DMS 273 treated with DMSO at 0.1 percent for 48 hours (cell line): Measurements from ENCODE around the gene PAIP1.
A peak's percentile ranks its signal among the peaks of the same experiment; 100 is the strongest.
"Not testable (repeated sequence)": the region's sequence is repeated elsewhere in the genome, so short reads cannot be mapped to it uniquely, and the experiment has no call there.

ENCODE experiments used
- DNase-seq: peaks from one replicate; lab custom pipeline; 2025; lab: John Stamatoyannopoulos, UW

The PAIP1 gene

GRCh38 chr5:43520615-43521014 is 36.3 kb downstream of the PAIP1 start:
- no peak for DNase-seq

- DNase-seq: no peak
Measured at GRCh38 chr5:43515678-43516048, 41.2 kb downstream of the PAIP1 start.

GRCh38 chr5:43514816-43515677 is 41.8 kb downstream of the PAIP1 start, which contains the start of gene C5orf34:
TSS of gene C5orf34 (minus strand) at chr5:43515148. CDS start at chr5:43509339, 5,809 bp downstream.
- DNase-seq: peak; percentile 94

DNA sequence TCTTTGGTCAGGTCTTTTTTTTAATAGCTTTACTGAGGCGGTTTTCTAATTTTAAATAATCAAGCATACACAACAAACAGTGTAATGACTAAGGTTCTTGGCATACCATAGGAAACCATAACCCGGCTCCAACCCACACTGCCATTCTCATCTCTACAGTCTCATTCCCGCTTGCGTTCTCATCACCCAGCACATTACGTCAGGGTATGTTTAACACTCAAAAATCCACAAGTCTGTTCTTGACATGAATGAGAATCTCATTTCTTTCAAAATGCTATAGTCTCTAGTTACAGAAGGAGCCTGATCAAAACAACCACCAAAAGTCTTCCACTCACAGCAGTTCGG is 42.4 kb downstream of the PAIP1 start:
- no peak for DNase-seq

DNA sequence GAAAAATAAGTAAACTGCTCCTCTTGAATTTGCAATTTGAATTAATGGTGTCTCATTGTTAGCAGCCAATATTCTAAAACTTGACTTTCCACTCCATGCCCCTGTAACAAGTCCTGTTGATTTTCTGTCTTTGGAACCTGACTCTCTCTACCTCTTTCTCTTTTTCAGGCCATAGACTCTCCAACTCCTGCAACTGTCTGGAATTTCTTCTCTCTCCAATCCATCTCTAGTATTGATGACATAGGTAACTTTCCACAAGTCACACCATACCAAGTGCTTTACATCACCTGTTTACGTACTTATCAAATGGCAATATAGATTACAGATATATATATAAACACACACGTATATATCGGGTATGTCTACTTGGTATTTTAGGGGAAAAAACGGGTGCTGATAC is 42.9 kb downstream of the PAIP1 start:
- no peak for DNase-seq

DNA sequence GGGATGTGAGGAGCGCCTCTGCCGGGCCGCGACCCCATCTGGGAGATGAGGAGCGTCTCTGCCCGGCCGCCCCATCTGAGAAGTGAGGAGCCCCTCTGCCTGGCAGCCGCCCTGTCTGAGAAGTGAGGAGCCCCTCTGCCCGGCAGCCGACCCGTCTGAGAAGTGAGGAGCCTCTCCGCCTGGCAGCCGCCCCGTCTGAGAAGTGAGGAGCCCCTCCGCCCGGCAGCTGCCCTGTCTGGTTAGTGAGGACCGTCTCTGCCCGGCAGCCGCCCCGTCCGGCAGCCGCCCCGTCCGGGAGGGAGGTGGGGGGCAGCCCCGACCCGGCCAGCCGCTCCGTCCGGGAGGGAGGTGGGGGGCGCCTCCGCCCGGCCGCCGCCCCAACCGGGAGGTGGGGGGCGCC is 45.8 kb downstream of the PAIP1 start:
- not testable (repeated sequence) for DNase-seq

DNA sequence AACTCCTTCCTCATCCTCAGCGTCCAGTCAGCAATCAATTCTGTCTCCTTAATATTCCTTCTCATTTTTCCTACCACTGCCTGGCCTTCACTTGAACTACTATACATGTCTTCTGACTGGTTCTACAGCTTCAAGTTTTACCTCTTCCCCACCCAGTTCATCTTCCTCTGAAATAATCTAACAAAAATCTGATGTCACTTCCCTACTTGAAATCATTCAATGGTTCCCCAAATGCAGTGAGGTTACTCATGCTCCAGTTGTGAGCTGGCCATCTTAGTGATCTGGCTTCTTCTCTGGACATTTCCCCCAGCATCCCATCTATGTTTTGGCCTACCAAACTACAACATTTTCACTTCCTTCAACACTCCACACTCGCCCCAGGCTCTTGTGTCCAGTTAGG is 58.3 kb downstream of the PAIP1 start:
- no peak for DNase-seq

GRCh38 chr5:43497311-43498104 is 59.4 kb downstream of the PAIP1 start:
- no peak for DNase-seq

DNA sequence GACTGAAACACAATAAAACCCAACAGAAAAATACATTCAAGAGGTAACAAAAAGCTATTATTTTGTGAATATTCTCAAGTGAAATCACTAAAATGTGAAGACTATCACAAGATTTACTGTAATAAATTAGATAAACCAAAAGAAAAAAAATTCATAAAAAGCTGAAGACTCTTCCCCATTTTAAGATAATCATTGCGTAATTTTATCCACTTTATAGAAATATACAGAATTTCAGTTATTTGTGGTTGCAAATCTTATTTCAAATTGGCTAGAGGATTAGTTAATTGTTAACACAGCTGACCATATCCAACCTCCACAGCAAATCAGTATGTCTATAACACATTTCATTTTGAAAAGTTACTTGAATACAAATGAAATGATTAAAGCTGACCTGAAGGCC is 65.6 kb downstream of the PAIP1 start:
- no peak for DNase-seq

DNA sequence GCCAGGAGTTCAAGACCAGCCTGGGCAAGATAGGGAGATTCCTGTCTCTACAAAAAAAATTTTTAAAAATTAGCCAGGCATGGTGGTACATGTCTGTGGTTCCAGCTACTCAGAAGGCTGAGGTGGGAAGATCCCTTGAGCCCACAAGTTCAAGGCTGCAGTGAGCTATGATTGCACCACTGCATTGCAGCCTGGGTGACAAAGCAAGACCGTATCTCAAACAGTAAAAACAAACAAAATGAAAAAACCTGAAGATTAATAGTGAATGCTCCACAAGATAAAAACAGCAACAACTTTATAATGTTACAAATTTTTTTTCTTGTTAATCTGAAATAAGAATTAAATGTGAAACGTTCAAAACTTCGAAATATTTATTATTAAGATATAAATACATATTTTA is 70.5 kb downstream of the PAIP1 start:
- no peak for DNase-seq

DNA sequence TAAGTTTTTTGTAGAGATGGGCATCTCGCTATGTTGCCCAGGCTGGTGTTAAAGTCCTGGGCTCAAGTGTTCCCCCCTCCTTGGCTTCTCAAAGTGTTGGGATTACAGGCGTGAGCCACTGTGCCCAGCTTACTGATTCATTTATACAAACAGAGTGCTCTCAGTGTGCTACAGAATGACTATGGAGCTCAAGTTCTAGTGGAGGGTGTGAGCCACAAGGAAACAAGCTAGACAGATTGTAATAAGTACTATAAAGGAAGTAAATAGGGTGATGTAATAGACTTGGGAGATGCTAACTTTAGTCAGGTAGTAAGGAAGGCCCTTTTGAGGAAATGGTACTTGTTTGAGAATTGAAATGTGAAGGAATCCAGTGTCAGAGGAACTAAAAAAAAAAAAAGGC is 71.5 kb downstream of the PAIP1 start:
- DNase-seq: no peak

GRCh38 chr5:43484106-43484849 is 72.6 kb downstream of the PAIP1 start:
- peak; percentile 71 for DNase-seq

GRCh38 chr5:43483298-43484105 is 73.4 kb downstream of the PAIP1 start, which contains the start of gene TMEM267:
TSS of gene TMEM267 (minus strand) at chr5:43483865. CDS start at chr5:43453969, 29,896 bp downstream.
- peak; percentile 75 for DNase-seq

- no peak for DNase-seq
Measured at GRCh38 chr5:43482490-43483297, 74.2 kb downstream of the PAIP1 start.
